ENCODE data around the gene KRTAP2-3. TPM values are rescaled to one million over a fixed set of nuclear protein-coding genes. Genes with fewer than 3 reads are reported as not detected.
"Not testable (repeated sequence)": the region's sequence is repeated elsewhere in the genome, so short reads cannot be mapped to it uniquely, and the experiment has no call there.

KRTAP2-3 gene
- total RNA-seq, 1 experiment from 2014 or later = 6.2 TPM

DNA sequence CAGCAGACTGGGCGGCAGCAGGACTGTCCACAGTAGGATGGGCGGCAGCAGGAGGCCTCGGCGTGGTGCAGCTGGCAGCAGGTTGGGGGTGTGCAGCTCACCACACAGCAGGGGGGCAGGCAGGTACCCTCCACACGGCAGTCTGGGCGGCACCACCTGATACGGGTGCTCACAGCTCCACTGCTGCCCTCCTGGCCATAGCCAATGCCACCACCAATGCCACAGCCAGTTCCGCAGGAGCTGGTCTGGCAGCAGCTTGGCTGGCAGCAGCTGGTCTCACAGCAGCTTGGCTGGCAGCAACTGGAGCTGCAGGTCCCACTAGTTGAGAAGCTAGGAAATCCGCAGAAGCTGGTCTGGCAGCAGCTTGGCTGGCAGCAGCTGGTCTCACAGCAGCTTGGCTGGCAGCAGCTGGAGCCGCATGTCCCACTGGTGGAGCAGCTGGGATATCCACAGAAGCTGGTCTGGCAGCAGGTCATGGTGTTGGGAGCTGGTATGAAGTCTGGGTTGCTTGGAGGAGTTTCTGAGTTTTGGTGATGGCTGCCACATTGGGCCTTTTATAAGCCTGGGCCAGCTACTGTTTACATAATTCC is 25.5 kb downstream of the KRTAP2-3 start, which contains the start of gene KRTAP1-3:
KRTAP1-3 (minus strand) TSS at position 529 of the 590 bp plus-strand sequence; CDS start at position 476, 53 bp downstream.
- not testable (repeated sequence) for DNase-seq (ENCODE audit: low read depth)

DNA sequence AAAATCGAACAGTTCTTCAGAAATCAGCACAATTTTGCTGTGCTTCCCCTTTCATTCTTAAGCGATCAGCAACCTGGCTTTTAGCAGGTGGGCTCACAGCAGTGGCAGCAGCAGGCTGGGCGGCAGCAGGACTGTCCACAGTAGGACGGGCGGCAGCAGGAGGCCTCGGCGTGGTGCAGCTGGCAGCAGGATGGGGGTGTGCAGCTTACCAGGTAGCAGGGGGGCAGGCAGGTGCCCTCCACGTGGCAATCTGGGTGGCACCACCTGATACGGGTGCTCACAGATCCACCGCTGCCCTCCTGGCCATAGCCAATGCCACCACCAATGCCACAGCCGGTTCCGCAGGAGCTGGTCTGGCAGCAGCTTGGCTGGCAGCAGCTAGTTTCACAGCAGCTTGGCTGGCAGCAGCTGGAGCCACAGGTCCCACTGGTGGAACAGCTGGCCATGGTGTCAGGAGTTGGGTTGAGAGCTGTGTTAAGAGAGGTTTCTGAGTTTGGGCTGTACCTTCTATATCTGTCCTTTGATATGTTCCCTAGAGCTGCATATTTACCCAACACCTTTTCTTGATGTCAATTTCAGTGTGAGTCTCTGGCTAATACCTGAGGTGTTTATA is 30.2 kb downstream of the KRTAP2-3 start, which contains the start of gene KRTAP1-4:
KRTAP1-4 (minus strand) TSS at position 563 of the 613 bp plus-strand sequence; CDS start at position 446, 117 bp downstream.
- DNase-seq (ENCODE audit: low read depth) = no peak

GRCh38 chr17:41026715-41027471 is 33.0 kb downstream of the KRTAP2-3 start, which contains the start of gene KRTAP1-5:
TSS of gene KRTAP1-5 (minus strand) at chr17:41027208. CDS start at chr17:41027155, 53 bp downstream.
- DNase-seq (ENCODE audit: low read depth) = no peak

GRCh38 chr17:41024697-41025096 is 35.2 kb downstream of the KRTAP2-3 start:
- no peak for DNase-seq (ENCODE audit: low read depth)

DNA sequence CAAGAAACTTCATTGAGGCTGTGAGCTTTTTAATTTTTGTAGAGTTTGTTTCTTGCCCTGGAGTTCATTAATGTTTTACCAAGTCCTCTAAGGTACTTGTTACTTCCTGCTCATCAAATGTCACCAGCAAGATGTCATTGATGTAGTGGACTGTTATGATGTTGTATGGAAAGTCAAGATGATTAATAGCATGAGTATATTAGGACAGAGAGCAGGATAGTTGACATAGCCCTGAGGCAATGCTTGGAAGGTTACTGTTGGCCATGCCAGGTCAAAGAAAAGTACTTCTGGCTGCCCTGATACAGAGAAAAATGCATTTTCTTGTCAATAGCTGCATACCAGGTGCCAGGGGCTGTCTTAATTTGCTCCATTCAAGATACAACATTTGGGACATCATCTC is 39.6 kb downstream of the KRTAP2-3 start:
- no peak for DNase-seq (ENCODE audit: low read depth)

- no peak for DNase-seq (ENCODE audit: low read depth)
These were observed 40.5 kb downstream of the KRTAP2-3 start for GRCh38 chr17:41019415-41019814.

DNA sequence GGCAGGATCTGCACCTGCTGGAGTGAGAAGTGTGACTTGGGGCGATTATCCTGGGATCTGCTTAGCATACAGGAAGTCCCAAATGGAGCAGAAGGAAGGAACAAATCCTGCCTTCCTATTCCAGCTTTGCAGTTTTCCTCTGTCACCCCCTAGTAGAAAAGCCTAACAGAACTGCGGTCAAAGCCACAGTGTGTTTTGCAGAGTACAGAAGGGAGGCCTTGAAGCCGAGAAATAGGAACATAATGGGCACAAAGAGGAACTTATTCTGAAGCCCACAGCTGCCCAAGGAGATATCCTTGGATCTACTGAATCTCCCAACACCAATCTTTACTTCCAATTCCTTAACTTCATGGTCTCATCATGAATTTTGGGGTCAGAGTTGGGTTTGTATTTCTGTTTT is 41.4 kb downstream of the KRTAP2-3 start:
- DNase-seq (ENCODE audit: low read depth) = no peak

- no peak for DNase-seq (ENCODE audit: low read depth)
These were observed 43.2 kb downstream of the KRTAP2-3 start for GRCh38 chr17:41016578-41017215.

DNA sequence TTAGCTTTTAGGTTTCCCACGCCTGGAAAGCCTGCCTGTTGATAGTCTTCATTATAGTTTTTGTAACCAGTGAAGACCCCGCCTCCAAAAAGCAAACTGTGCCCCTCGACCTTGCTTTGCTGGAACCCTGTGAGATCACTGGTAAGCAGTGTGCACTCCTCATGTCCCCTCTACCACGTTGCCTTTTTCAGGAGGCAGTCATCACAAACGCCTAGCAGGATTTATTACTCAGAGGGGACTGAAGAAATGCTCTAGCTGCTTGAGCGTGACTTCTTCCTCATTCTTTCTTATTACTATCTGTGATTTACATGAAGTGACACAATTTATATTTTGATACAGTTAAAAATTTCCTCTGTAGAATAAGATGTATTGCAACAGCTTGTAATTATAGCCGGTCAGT is 44.5 kb downstream of the KRTAP2-3 start:
- no peak for DNase-seq (ENCODE audit: low read depth)

DNA sequence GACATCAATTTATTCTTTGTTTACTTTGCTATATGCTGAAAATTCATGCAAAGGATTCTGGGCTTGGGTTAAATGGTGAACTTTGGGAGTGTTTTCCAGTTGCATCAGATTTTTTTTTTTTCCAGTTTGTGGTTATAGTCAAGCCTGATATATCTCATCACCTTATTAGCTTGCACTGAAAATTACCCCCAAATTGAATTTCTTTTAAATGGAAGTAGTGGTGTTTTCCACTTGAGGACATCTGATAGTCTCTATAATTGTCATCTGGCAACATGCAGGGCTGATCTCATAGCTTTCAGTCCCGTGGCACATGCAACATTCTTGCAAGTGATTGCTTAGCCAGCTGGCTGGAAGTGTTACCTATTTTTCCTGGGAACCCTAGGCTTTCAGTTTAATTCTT is 46.3 kb downstream of the KRTAP2-3 start:
- no peak for DNase-seq (ENCODE audit: low read depth)

DNA sequence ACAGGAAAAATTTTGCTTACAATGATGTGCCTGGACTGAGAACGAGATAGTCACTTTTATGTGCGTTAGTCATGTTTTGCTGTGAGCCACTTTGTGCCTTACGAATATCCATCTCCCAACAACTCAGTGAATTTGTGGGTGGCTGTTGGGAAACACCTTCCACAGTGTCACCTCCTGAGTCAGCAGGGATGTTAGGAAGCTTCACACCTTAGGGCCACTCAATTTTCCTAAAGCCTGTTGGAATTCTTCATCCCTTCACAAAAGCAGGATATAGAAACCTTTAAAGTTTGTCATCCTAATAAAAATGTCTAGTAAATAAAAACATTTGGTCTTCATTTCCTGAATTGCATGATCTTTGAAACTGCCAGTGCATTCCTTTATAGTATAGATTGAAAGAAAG is 46.7 kb downstream of the KRTAP2-3 start:
- no peak for DNase-seq (ENCODE audit: low read depth)

GRCh38 chr17:41012326-41013120 is 47.4 kb downstream of the KRTAP2-3 start:
- DNase-seq (ENCODE audit: low read depth) = no peak

DNA sequence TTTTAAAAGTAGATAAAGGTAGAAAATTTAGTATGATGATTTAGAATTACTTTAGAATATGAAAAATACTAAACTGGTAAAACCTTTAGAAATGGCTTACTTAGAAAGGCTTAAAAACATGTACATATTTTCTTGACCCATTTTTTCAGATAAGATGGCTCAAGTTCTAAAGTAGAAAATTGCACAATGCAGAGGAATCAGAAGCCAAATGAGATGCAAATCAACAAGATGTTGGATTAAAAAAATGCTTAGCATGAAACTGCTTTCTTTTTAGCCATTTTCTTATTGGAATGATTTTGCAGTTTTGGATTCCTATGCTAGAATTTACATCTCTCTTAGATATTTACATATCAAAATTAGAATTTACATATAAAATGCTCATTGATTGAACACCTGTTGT is 49.5 kb downstream of the KRTAP2-3 start:
- no peak for DNase-seq (ENCODE audit: low read depth)

DNA sequence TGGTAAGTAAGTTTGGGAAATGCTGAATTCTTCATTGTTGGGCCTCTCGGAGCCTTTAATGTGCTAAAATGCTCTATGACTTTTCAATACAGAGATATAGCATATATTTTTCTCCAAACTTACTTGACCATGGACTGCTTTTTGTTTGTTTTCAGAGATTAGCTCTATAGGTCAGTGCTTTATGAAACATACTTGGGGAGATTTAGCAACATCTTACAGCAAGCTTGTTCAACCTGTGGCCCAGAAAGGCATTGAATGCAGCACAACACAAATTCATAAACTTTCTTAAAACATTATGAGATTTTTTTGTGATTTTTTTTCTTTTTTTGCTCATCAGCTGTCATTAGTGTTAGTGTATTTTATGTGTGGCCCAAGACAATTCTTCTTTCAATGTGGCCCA is 50.0 kb downstream of the KRTAP2-3 start:
- DNase-seq (ENCODE audit: low read depth) = no peak

- DNase-seq (ENCODE audit: low read depth) = no peak
These were observed 50.6 kb downstream of the KRTAP2-3 start for GRCh38 chr17:41009301-41009760.

Other genes starting within 250 kb of the KRTAP2-3 start
- 24.0 and 32.4 TPM in 2 replicates for gene KRT10, start 237.5 kb downstream of the KRTAP2-3 start, total RNA-seq (2014; rRNA removed; shearing (Covaris generic))
- not detected in 2 replicates for gene KRT12, start 192.9 kb downstream of the KRTAP2-3 start, total RNA-seq (2014; rRNA removed; shearing (Covaris generic))
- gene KRT20, start 174.9 kb downstream of the KRTAP2-3 start, total RNA-seq (2014; rRNA removed; shearing (Covaris generic)) = not detected in 2 replicates
- gene KRT23, start 122.5 kb downstream of the KRTAP2-3 start, total RNA-seq (2014; rRNA removed; shearing (Covaris generic)) = 0.33 TPM in 1 of 2 replicates, not detected in the other
- not detected in 2 replicates for gene KRT39, start 93.2 kb downstream of the KRTAP2-3 start, total RNA-seq (2014; rRNA removed; shearing (Covaris generic))
- gene KRT40, start 75.8 kb downstream of the KRTAP2-3 start, total RNA-seq (2014; rRNA removed; shearing (Covaris generic)) = not detected in 2 replicates
- not detected in 2 replicates for gene KRTAP3-3, start 66.0 kb downstream of the KRTAP2-3 start, total RNA-seq (2014; rRNA removed; shearing (Covaris generic))
- not detected in 2 replicates for gene KRTAP3-2, start 60.2 kb downstream of the KRTAP2-3 start, total RNA-seq (2014; rRNA removed; shearing (Covaris generic))
- not detected in 2 replicates for gene KRTAP3-1, start 51.0 kb downstream of the KRTAP2-3 start, total RNA-seq (2014; rRNA removed; shearing (Covaris generic))
- not detected in 2 replicates for gene KRTAP1-5, start 32.9 kb downstream of the KRTAP2-3 start, total RNA-seq (2014; rRNA removed; shearing (Covaris generic))
- gene KRTAP1-4, start 29.9 kb downstream of the KRTAP2-3 start, total RNA-seq (2014; rRNA removed; shearing (Covaris generic)) = not detected in 2 replicates
- gene KRTAP1-3, start 25.2 kb downstream of the KRTAP2-3 start, total RNA-seq (2014; rRNA removed; shearing (Covaris generic)) = not detected in 2 replicates
- gene KRTAP1-1, start 18.7 kb downstream of the KRTAP2-3 start, total RNA-seq (2014; rRNA removed; shearing (Covaris generic)) = not detected in 2 replicates
- gene KRTAP2-1, start 12.8 kb downstream of the KRTAP2-3 start, total RNA-seq (2014; rRNA removed; shearing (Covaris generic)) = 2.0 TPM in 1 of 2 replicates, not detected in the other
- not detected in 2 replicates for gene KRTAP2-2, start 4.9 kb downstream of the KRTAP2-3 start, total RNA-seq (2014; rRNA removed; shearing (Covaris generic))
- not detected in 2 replicates for gene KRTAP2-4, start 5.8 kb upstream of the KRTAP2-3 start, total RNA-seq (2014; rRNA removed; shearing (Covaris generic))
- not detected in 2 replicates for gene KRTAP4-7, start 24.0 kb upstream of the KRTAP2-3 start, total RNA-seq (2014; rRNA removed; shearing (Covaris generic))
- not detected in 2 replicates for gene KRTAP4-8, start 38.0 kb upstream of the KRTAP2-3 start, total RNA-seq (2014; rRNA removed; shearing (Covaris generic))
- gene KRTAP4-16, start 42.1 kb upstream of the KRTAP2-3 start, total RNA-seq (2014; rRNA removed; shearing (Covaris generic)) = not detected in 2 replicates
- gene KRTAP4-9, start 45.3 kb upstream of the KRTAP2-3 start, total RNA-seq (2014; rRNA removed; shearing (Covaris generic)) = 0.29 and 0.57 TPM in 2 replicates
- not detected in 2 replicates for gene KRTAP4-11, start 58.3 kb upstream of the KRTAP2-3 start, total RNA-seq (2014; rRNA removed; shearing (Covaris generic))
- not detected in 2 replicates for gene KRTAP4-12, start 64.1 kb upstream of the KRTAP2-3 start, total RNA-seq (2014; rRNA removed; shearing (Covaris generic))
- not detected in 2 replicates for gene KRTAP4-6, start 80.4 kb upstream of the KRTAP2-3 start, total RNA-seq (2014; rRNA removed; shearing (Covaris generic))
- gene KRTAP4-5, start 89.7 kb upstream of the KRTAP2-3 start, total RNA-seq (2014; rRNA removed; shearing (Covaris generic)) = not detected in 2 replicates
- gene KRTAP4-4, start 100.6 kb upstream of the KRTAP2-3 start, total RNA-seq (2014; rRNA removed; shearing (Covaris generic)) = not detected in 2 replicates
- not detected in 2 replicates for gene KRTAP4-3, start 108.1 kb upstream of the KRTAP2-3 start, total RNA-seq (2014; rRNA removed; shearing (Covaris generic))
- not detected in 2 replicates for gene KRTAP4-2, start 118.1 kb upstream of the KRTAP2-3 start, total RNA-seq (2014; rRNA removed; shearing (Covaris generic))
- gene KRTAP4-1, start 124.8 kb upstream of the KRTAP2-3 start, total RNA-seq (2014; rRNA removed; shearing (Covaris generic)) = not detected in 2 replicates
- gene KRTAP9-1, start 129.8 kb upstream of the KRTAP2-3 start, total RNA-seq (2014; rRNA removed; shearing (Covaris generic)) = not detected in 2 replicates
- not detected in 2 replicates for gene KRTAP9-2, start 166.5 kb upstream of the KRTAP2-3 start, total RNA-seq (2014; rRNA removed; shearing (Covaris generic))
- not detected in 2 replicates for gene KRTAP9-3, start 172.3 kb upstream of the KRTAP2-3 start, total RNA-seq (2014; rRNA removed; shearing (Covaris generic))
- gene KRTAP9-8, start 177.9 kb upstream of the KRTAP2-3 start, total RNA-seq (2014; rRNA removed; shearing (Covaris generic)) = not detected in 2 replicates
- gene KRTAP9-4, start 189.6 kb upstream of the KRTAP2-3 start, total RNA-seq (2014; rRNA removed; shearing (Covaris generic)) = not detected in 2 replicates
- gene KRTAP9-9, start 195.3 kb upstream of the KRTAP2-3 start, total RNA-seq (2014; rRNA removed; shearing (Covaris generic)) = not detected in 2 replicates
- gene KRTAP9-6, start 205.3 kb upstream of the KRTAP2-3 start, total RNA-seq (2014; rRNA removed; shearing (Covaris generic)) = not detected in 2 replicates
- gene KRTAP9-7, start 215.6 kb upstream of the KRTAP2-3 start, total RNA-seq (2014; rRNA removed; shearing (Covaris generic)) = not detected in 2 replicates
- not detected in 2 replicates for gene KRTAP29-1, start 242.7 kb upstream of the KRTAP2-3 start, total RNA-seq (2014; rRNA removed; shearing (Covaris generic))
- gene KRTAP16-1, start 249.2 kb upstream of the KRTAP2-3 start, total RNA-seq (2014; rRNA removed; shearing (Covaris generic)) = not detected in 2 replicates